ENCODE measurements around the gene STING1. TPM values are rescaled to one million over a fixed set of nuclear protein-coding genes. Genes with fewer than 3 reads are reported as not detected.

The STING1 gene
- total and polyA plus RNA-seq, 10 of the 15 experiments (the other 5 are each of a cell fraction or from before 2014, with no cell fraction given) = 10.1 to 56.1 (median 41.0) TPM

GRCh38 chr5:139446956-139447779 lies 35.4 kb downstream of the STING1 start (continued):
- TF ChIP-seq ZBTB40 (IDR thresholded peaks at IDR 0.05; ENCODE audit: borderline replicate concordance) (no peak), CHD2 (IDR thresholded peaks at IDR 0.05; ENCODE audit: borderline replicate concordance, low read depth, low read length) (0 out of 2 replicates have a peak, but pooled peaks have one; percentile 32), SREBF1 (IDR thresholded peaks at IDR 0.05; ENCODE audit: low read length) (no peak), ASH2L (IDR thresholded peaks at IDR 0.05; ENCODE audit: borderline replicate concordance, low read depth) (no peak), EGR1 (IDR thresholded peaks at IDR 0.05; ENCODE audit: borderline replicate concordance in 1 of 2, low read depth in 2 of 2, low read length in 2 of 2) (no peak), MLLT1 (IDR thresholded peaks at IDR 0.05) (0 out of 2 replicates have a peak, but pooled peaks have one; percentile 12), ZNF384 (IDR thresholded peaks at IDR 0.05; ENCODE audit: borderline replicate concordance, low read depth, low read length) (no peak), HDAC2 (IDR thresholded peaks at IDR 0.05) (no peak), LARP7 (IDR thresholded peaks at IDR 0.05) (no peak), ZNF592 (IDR thresholded peaks at IDR 0.05) (no peak), NR2C1 (IDR thresholded peaks at IDR 0.05) (no peak), ETV6 (conservative IDR thresholded peaks at IDR 0.05 in 1 of 2, IDR thresholded peaks at IDR 0.05 in 1 of 2; ENCODE audit: borderline replicate concordance in 1 of 2, low read depth in 1 of 2) (peak in 1 of 2 experiments; percentile 85; a peak in 1 of 4 replicates), TCF12 (IDR thresholded peaks at IDR 0.05; ENCODE audit: low read depth, low read length) (no peak; the same call in 1 of the 2 replicates), ZBTB33 (IDR thresholded peaks at IDR 0.05) (no peak), EZH2 (IDR thresholded peaks at IDR 0.05; ENCODE audit: borderline replicate concordance, control insufficient read depth, low read depth, low read length) (no peak), RAD51 (IDR thresholded peaks at IDR 0.05) (peak; percentile 33; the same call in 1 of the 2 replicates), BCL11A (IDR thresholded peaks at IDR 0.05; ENCODE audit: low read depth, low read length) (peak; percentile 98)

Data from GM12878 (cell line).